Body of pancreas (tissue), 4 donors: ENCODE data around the gene HAPLN2. TPM values are rescaled to one million over a fixed set of nuclear protein-coding genes. Genes with fewer than 3 reads are reported as not detected.

Experiments used
- ATAC-seq: fragments of 150-250 bp; one replicate; pipeline ENCODE4 v1.9.1; 2016
- DNase-seq, 4 donors: peaks; one replicate each; pipeline ENCODE4 v3.0.0-alpha.2; 2019
- H3K27ac ChIP-seq, 4 donors: fragments of 200-600 bp; sonication (generic); 1 replicate in 3 of 4; 2 replicates in 1 of 4; pipeline versions ENCODE4 v1.5.1 to v1.6.1; 2016 to 2019; ENCODE audit warnings: mild to moderate bottlenecking in 1 of 4, mixed read lengths in 1 of 4, moderate library complexity in 1 of 4
- H3K27me3 ChIP-seq, 2 donors: fragments of 200-600 bp; sonication (generic); one replicate each; pipeline ENCODE4 v1.6.0; 2016; ENCODE audit warnings: mild to moderate bottlenecking in 1 of 2
- H3K36me3 ChIP-seq, 2 donors: fragments of 200-600 bp; sonication (generic); replicated peaks in 1 of 2; 2 replicates each; pipeline ENCODE4 v1.5.1; 2016; ENCODE audit warnings: low read depth in 2 of 2; ENCODE audit not compliant: insufficient read depth in 1 of 2
- H3K4me1 ChIP-seq: fragments of 200-600 bp; sonication (generic); one replicate; pipeline ENCODE4 v1.6.0; 2016
- H3K4me3 ChIP-seq, 2 donors: fragments of 200-600 bp; sonication (generic); 1 replicate in 1 of 2; 2 replicates in 1 of 2; pipeline ENCODE4 v1.5.1; 2016 to 2019
- H3K9me3 ChIP-seq, 3 donors: fragments of 200-600 bp; sonication (generic); 1 replicate in 2 of 3; 2 replicates in 1 of 3; pipeline ENCODE4 v1.5.1; 2016
- CTCF ChIP-seq, 7 experiments: fragments of 450-650 bp in 4 of 7; fragments of 200-600 bp in 3 of 7; sonication (generic) in 3 of 7; IDR thresholded peaks; one replicate each; pipeline ENCODE4 v1.5.1; 2016 to 2019; ENCODE audit warnings: antibody characterized with exemption in 7 of 7
- POLR2A ChIP-seq, 3 donors: fragments of 450-650 bp; IDR thresholded peaks; one replicate each; pipeline ENCODE4 v1.6.1; 2016; ENCODE audit warnings: antibody characterized with exemption in 3 of 3, mild to moderate bottlenecking in 2 of 3
- WGBS, 2 donors: methylation state at CpG; one replicate each; pipeline ENCODE4 v1.1.5; 2017; 5-methylcytosine and 5-hydroxymethylcytosine counted together
- intact Hi-C: fragments of 100-400 bp; cut with DNase I; formaldehyde crosslinking; loops from one replicate; pipeline ENCODE4 v1.15.1; 2023
- total RNA-seq, 2 donors: library from RNA; depleted of rRNA; stranded (reverse); fragments of >200 nt; gene quantifications; one replicate each; pipeline ENCODE4 v1.1.0, GENCODE V29; 2016

The HAPLN2 gene
- total RNA-seq, 2 donors from 2014 or later = not detected

- no peak for DNase-seq
- Histone ChIP-seq H3K27ac (no peak overlapping the region), H3K27me3 (no peaks in the 10 kb centered on the region), H3K36me3 (peaks cover 0 to 9% of the 10 kb centered on the region in 2 donors), H3K9me3 (no peaks in the 10 kb centered on the region), H3K4me1 (peaks cover 16% of the 10 kb centered on the region), H3K4me3 (no peak overlapping the region)
- ATAC-seq = no peak
- intact Hi-C loops = no loop called here
- 78 to 87% methylated on average over 8 of the region's 8 CpGs for WGBS, 2 donors
- TF ChIP-seq POLR2A (IDR thresholded peaks at IDR 0.05) (no peak), CTCF (IDR thresholded peaks at IDR 0.05) (no peak)
Measured at GRCh38 chr1:156593661-156593989, 25.6 kb upstream of the HAPLN2 start.

- no peak overlapping the region for H3K4me3 ChIP-seq
- H3K27ac ChIP-seq = no peak overlapping the region
- H3K36me3 ChIP-seq = peaks cover 0 to 9% of the 10 kb centered on the region in 2 donors
- TF ChIP-seq POLR2A (IDR thresholded peaks at IDR 0.05) = no peak
- TF ChIP-seq CTCF (IDR thresholded peaks at IDR 0.05) = no peak
- no peaks in the 10 kb centered on the region for H3K27me3 ChIP-seq
- no peak for ATAC-seq
- intact Hi-C loops = no loop called here
- H3K9me3 ChIP-seq = no peaks in the 10 kb centered on the region
- no peak for DNase-seq
- 70 to 83% methylated on average over 3 of the region's 3 CpGs for WGBS, 2 donors
- H3K4me1 ChIP-seq = peaks cover 16% of the 10 kb centered on the region
Measured at GRCh38 chr1:156594190-156594589, 25.0 kb upstream of the HAPLN2 start.

GRCh38 chr1:156595016-156595415, 24.2 kb upstream of the HAPLN2 start:
- ATAC-seq (no peak), DNase-seq (no peak)
- Histone ChIP-seq H3K27me3 (no peaks in the 10 kb centered on the region), H3K27ac (no peak overlapping the region), H3K9me3 (no peaks in the 10 kb centered on the region), H3K4me3 (no peak overlapping the region), H3K4me1 (peaks cover 21% of the 10 kb centered on the region), H3K36me3 (peaks cover 0 to 9% of the 10 kb centered on the region in 2 donors)
- intact Hi-C loops = no loop called here
- TF ChIP-seq CTCF (IDR thresholded peaks at IDR 0.05) (no peak), POLR2A (IDR thresholded peaks at IDR 0.05) (no peak)
- WGBS, 2 donors = 87 to 88% methylated on average over 2 of the region's 2 CpGs

GRCh38 chr1:156596426-156596825, 22.8 kb upstream of the HAPLN2 start:
- no peak overlapping the region for H3K4me3 ChIP-seq
- peaks cover 0 to 9% of the 10 kb centered on the region in 2 donors for H3K36me3 ChIP-seq
- DNase-seq = no peak
- TF ChIP-seq POLR2A (IDR thresholded peaks at IDR 0.05) (no peak), CTCF (IDR thresholded peaks at IDR 0.05) (no peak)
- no peak overlapping the region for H3K27ac ChIP-seq
- WGBS, 2 donors = 87 to 100% methylated on average over 3 of the region's 3 CpGs
- H3K4me1 ChIP-seq = peaks cover 24% of the 10 kb centered on the region
- H3K9me3 ChIP-seq = no peaks in the 10 kb centered on the region
- no peak for ATAC-seq
- H3K27me3 ChIP-seq = no peaks in the 10 kb centered on the region
- intact Hi-C loops = no loop called here

- intact Hi-C loops = no loop called here
- no peaks in the 10 kb centered on the region for H3K9me3 ChIP-seq
- TF ChIP-seq POLR2A (IDR thresholded peaks at IDR 0.05) = no peak
- no peak for TF ChIP-seq CTCF (IDR thresholded peaks at IDR 0.05)
- DNase-seq (no peak), ATAC-seq (no peak)
- H3K27ac ChIP-seq = no peak overlapping the region
- H3K27me3 ChIP-seq = no peaks in the 10 kb centered on the region
- peaks cover 0 to 9% of the 10 kb centered on the region in 2 donors for H3K36me3 ChIP-seq
- no peak overlapping the region for H3K4me3 ChIP-seq
- H3K4me1 ChIP-seq = peaks cover 24% of the 10 kb centered on the region
- WGBS, 2 donors = 89 to 95% methylated on average over 4 to 5 of the region's 5 CpGs
Measured at GRCh38 chr1:156598125-156598524, 21.1 kb upstream of the HAPLN2 start.
